ENCODE data around the gene PPM1N. TPM values are rescaled to one million over a fixed set of nuclear protein-coding genes. Genes with fewer than 3 reads are reported as not detected.

Gene PPM1N
- total and polyA plus RNA-seq, 2 of the 13 experiments (the other 11 are each of a cell fraction or from before 2014, with no cell fraction given), result 0.31 to 1.8 TPM

DNA sequence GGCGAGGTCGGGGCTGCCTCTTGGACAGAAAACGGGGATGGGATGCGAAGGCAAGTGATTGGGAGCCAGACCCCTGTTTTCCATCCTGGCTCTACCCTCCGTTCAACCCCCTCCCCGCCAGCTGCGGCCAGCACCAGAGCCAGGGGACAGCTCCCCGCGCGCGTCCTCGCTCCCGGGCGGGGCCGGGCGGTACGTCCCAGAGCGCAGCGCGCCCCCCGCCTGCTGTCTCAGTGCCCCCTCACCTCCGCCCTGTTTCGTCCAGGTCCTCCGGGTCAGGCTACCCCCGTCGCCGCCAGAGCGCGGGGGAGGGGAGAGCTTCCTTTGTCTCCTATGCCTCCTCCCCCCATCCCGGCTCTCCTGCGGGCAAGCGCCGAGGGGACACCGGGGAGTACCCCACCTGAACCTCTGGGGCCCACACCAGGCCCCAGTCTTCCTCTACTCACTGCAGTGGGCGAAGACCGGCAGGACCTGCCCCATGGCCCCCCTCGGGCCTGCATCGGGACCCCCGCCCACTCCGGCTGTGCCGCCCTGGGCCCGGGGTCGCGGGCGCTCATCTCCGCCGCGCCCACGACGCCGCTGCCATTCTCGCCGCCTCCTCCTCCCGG, 1.8 kb upstream of the PPM1N start (continued):
- TF ChIP-seq, protein P1, sequence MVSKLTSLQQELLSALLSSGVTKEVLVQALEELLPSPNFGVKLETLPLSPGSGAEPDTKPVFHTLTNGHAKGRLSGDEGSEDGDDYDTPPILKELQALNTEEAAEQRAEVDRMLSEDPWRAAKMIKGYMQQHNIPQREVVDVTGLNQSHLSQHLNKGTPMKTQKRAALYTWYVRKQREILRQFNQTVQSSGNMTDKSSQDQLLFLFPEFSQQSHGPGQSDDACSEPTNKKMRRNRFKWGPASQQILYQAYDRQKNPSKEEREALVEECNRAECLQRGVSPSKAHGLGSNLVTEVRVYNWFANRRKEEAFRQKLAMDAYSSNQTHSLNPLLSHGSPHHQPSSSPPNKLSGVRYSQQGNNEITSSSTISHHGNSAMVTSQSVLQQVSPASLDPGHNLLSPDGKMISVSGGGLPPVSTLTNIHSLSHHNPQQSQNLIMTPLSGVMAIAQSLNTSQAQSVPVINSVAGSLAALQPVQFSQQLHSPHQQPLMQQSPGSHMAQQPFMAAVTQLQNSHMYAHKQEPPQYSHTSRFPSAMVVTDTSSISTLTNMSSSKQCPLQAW (CRISPR knock-in tag; IDR thresholded peaks at IDR 0.05), result no peak
- peak; percentile 79; the same call in 1 of the 2 replicates for TF ChIP-seq ZNF333 (CRISPR knock-in tag; IDR thresholded peaks at IDR 0.05; ENCODE audit: borderline replicate concordance)
- TF ChIP-seq ZNF234 (CRISPR knock-in tag; conservative IDR thresholded peaks at IDR 0.05), result 0 out of 2 replicates have a peak, but pooled peaks have one; percentile 29
- no peak for TF ChIP-seq ZNF616 (CRISPR knock-in tag; IDR thresholded peaks at IDR 0.05; ENCODE audit: low read depth)
- no peak; the same call in 1 of the 2 replicates for TF ChIP-seq TOPORS (CRISPR knock-in tag; IDR thresholded peaks at IDR 0.05)
- TF ChIP-seq, protein P2, sequence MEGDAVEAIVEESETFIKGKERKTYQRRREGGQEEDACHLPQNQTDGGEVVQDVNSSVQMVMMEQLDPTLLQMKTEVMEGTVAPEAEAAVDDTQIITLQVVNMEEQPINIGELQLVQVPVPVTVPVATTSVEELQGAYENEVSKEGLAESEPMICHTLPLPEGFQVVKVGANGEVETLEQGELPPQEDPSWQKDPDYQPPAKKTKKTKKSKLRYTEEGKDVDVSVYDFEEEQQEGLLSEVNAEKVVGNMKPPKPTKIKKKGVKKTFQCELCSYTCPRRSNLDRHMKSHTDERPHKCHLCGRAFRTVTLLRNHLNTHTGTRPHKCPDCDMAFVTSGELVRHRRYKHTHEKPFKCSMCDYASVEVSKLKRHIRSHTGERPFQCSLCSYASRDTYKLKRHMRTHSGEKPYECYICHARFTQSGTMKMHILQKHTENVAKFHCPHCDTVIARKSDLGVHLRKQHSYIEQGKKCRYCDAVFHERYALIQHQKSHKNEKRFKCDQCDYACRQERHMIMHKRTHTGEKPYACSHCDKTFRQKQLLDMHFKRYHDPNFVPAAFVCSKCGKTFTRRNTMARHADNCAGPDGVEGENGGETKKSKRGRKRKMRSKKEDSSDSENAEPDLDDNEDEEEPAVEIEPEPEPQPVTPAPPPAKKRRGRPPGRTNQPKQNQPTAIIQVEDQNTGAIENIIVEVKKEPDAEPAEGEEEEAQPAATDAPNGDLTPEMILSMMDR (CRISPR knock-in tag; IDR thresholded peaks at IDR 0.05), result no peak
- peak; percentile 55; the same call in 1 of the 2 replicates for TF ChIP-seq EEA1 (CRISPR knock-in tag; IDR thresholded peaks at IDR 0.05; ENCODE audit: borderline replicate concordance)
- TF ChIP-seq, protein P3, sequence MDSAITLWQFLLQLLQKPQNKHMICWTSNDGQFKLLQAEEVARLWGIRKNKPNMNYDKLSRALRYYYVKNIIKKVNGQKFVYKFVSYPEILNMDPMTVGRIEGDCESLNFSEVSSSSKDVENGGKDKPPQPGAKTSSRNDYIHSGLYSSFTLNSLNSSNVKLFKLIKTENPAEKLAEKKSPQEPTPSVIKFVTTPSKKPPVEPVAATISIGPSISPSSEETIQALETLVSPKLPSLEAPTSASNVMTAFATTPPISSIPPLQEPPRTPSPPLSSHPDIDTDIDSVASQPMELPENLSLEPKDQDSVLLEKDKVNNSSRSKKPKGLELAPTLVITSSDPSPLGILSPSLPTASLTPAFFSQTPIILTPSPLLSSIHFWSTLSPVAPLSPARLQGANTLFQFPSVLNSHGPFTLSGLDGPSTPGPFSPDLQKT (CRISPR knock-in tag; IDR thresholded peaks at IDR 0.05; ENCODE audit: borderline replicate concordance), result no peak
- no peak for TF ChIP-seq HHEX (CRISPR knock-in tag; IDR thresholded peaks at IDR 0.05)
- TF ChIP-seq RXRA (CRISPR knock-in tag; IDR thresholded peaks at IDR 0.05), result peak; percentile 74
- TF ChIP-seq WIZ (CRISPR knock-in tag; IDR thresholded peaks at IDR 0.05), result peak; percentile 93; the same call in 1 of the 2 replicates
- 0 out of 2 replicates have a peak, but pooled peaks have one; percentile 19 for TF ChIP-seq ZNF121 (CRISPR knock-in tag; IDR thresholded peaks at IDR 0.05)
- TF ChIP-seq, protein P4, sequence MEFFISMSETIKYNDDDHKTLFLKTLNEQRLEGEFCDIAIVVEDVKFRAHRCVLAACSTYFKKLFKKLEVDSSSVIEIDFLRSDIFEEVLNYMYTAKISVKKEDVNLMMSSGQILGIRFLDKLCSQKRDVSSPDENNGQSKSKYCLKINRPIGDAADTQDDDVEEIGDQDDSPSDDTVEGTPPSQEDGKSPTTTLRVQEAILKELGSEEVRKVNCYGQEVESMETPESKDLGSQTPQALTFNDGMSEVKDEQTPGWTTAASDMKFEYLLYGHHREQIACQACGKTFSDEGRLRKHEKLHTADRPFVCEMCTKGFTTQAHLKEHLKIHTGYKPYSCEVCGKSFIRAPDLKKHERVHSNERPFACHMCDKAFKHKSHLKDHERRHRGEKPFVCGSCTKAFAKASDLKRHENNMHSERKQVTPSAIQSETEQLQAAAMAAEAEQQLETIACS (CRISPR knock-in tag; IDR thresholded peaks at IDR 0.05), result peak; percentile 93
- TF ChIP-seq ZNF720 (CRISPR knock-in tag; IDR thresholded peaks at IDR 0.05), result 0 out of 2 replicates have a peak, but pooled peaks have one; percentile 66
- TF ChIP-seq ARHGAP35 (CRISPR knock-in tag; IDR thresholded peaks at IDR 0.05; ENCODE audit: borderline replicate concordance), result peak; percentile 77
- TF ChIP-seq ZKSCAN8 (CRISPR knock-in tag; IDR thresholded peaks at IDR 0.05; ENCODE audit: borderline replicate concordance), result 0 out of 2 replicates have a peak, but pooled peaks have one; percentile 40
- TF ChIP-seq, protein P5, sequence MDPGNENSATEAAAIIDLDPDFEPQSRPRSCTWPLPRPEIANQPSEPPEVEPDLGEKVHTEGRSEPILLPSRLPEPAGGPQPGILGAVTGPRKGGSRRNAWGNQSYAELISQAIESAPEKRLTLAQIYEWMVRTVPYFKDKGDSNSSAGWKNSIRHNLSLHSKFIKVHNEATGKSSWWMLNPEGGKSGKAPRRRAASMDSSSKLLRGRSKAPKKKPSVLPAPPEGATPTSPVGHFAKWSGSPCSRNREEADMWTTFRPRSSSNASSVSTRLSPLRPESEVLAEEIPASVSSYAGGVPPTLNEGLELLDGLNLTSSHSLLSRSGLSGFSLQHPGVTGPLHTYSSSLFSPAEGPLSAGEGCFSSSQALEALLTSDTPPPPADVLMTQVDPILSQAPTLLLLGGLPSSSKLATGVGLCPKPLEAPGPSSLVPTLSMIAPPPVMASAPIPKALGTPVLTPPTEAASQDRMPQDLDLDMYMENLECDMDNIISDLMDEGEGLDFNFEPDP (CRISPR knock-in tag; conservative IDR thresholded peaks at IDR 0.05), result no peak
- peak; percentile 65; the same call in 1 of the 2 replicates for TF ChIP-seq GLI4 (CRISPR knock-in tag; IDR thresholded peaks at IDR 0.05; ENCODE audit: borderline replicate concordance)
- TF ChIP-seq ZNF775 (CRISPR knock-in tag; IDR thresholded peaks at IDR 0.05; ENCODE audit: borderline replicate concordance), result no peak
